Endothelial cell of umbilical vein (primary cell): ENCODE data around the gene SPG21. TPM values are rescaled to one million over a fixed set of nuclear protein-coding genes. Genes with fewer than 3 reads are reported as not detected.

Experiments used
- BruUV-seq: library from RNA; stranded (reverse); fragments of 400-500 nt; replicated peaks from 2 replicates; lab custom pipeline; 2021; lab: Mats Ljungman, UMichigan
- CTCF ChIA-PET: fragments of 300-600, 350-600 bp; sonication (Branson Sonifier 250); formaldehyde crosslinking; loops from one replicate; lab custom pipeline; 2021; ENCODE audit warnings: antibody characterized with exemption, inconsistent platforms; lab: Charles Lee
- POLR2A ChIA-PET: fragments of 300-600, 350-600 bp; sonication (Branson Sonifier 250); formaldehyde crosslinking; loops from one replicate; lab custom pipeline; 2021; ENCODE audit warnings: antibody characterized with exemption, inconsistent platforms; lab: Charles Lee
- DNase-seq: peaks from one replicate; pipeline ENCODE4 v3.0.0-alpha.2; 2011; ENCODE audit warnings: low read depth, low spot score
- FAIRE-seq: peaks from 2 replicates; lab custom pipeline; 2011; peaks lifted over from hg19 to GRCh38; lab: Jason Lieb, UNC
- H2AFZ ChIP-seq: 2 replicates; pipeline ENCODE4 v1.6.0; 2012; ENCODE audit warnings: low read depth, low read length, control low read depth, inconsistent platforms
- H3K27ac ChIP-seq: 2 replicates; pipeline ENCODE4 v1.5.1; 2011; ENCODE audit warnings: low read depth, mild to moderate bottlenecking, control low read depth, low read length, moderate library complexity; ENCODE audit not compliant: insufficient read depth
- H3K27me3 ChIP-seq, 2 experiments: 2 replicates each; pipeline versions ENCODE4 v1.6.0 to v1.6.1; 2011; ENCODE audit warnings: low read length in 2 of 2, mixed read lengths in 1 of 2; ENCODE audit not compliant: control insufficient read depth in 2 of 2, insufficient read depth in 2 of 2
- H3K36me3 ChIP-seq, 2 experiments: 2 replicates in 1 of 2; 3 replicates in 1 of 2; pipeline ENCODE4 v1.5.1; 2011; ENCODE audit warnings: low read length in 2 of 2, mild to moderate bottlenecking in 1 of 2, moderate library complexity in 1 of 2; ENCODE audit not compliant: control insufficient read depth in 2 of 2, insufficient read depth in 2 of 2; ENCODE audit errors: extremely low read depth in 1 of 2
- H3K4me1 ChIP-seq: 3 replicates; pipeline ENCODE4 v1.5.1; 2011; ENCODE audit warnings: mild to moderate bottlenecking, low read length; ENCODE audit not compliant: control insufficient read depth, insufficient read depth; ENCODE audit errors: extremely low read depth
- H3K4me2 ChIP-seq: 2 replicates; pipeline ENCODE4 v1.6.1; 2011; ENCODE audit warnings: low read length, control low read depth, mixed read lengths; ENCODE audit not compliant: insufficient read depth
- H3K4me3 ChIP-seq, 3 experiments: fragments of 200-600 bp in 1 of 3; sonication (generic), shearing (Covaris generic) in 1 of 3; replicated peaks in 1 of 3; 2 replicates each; pipeline ENCODE4 v1.5.1; 2011 to 2016; ENCODE audit warnings: control low read depth in 3 of 3, low read length in 3 of 3, mild to moderate bottlenecking in 2 of 3, inconsistent platforms in 1 of 3, low read depth in 1 of 3, moderate library complexity in 1 of 3; ENCODE audit not compliant: insufficient read depth in 1 of 3
- H3K79me2 ChIP-seq: 2 replicates; pipeline ENCODE4 v1.6.0; 2012; ENCODE audit warnings: low read length, inconsistent platforms; ENCODE audit not compliant: control insufficient read depth, insufficient read depth
- H3K9ac ChIP-seq: replicated peaks from 2 replicates; pipeline ENCODE3; 2011; ENCODE audit warnings: low read length, control low read depth; ENCODE audit not compliant: insufficient read depth; ENCODE audit errors: extremely low read depth
- H3K9me1 ChIP-seq: replicated peaks from 3 replicates; pipeline ENCODE4 v1.6.0; 2011; ENCODE audit warnings: mild to moderate bottlenecking, low read length; ENCODE audit not compliant: control insufficient read depth, insufficient read depth; ENCODE audit errors: extremely low read depth
- H3K9me3 ChIP-seq: replicated peaks from 2 replicates; pipeline ENCODE4 v1.5.1; 2012; ENCODE audit warnings: low read length, inconsistent platforms; ENCODE audit not compliant: control insufficient read depth, insufficient read depth
- H4K20me1 ChIP-seq: replicated peaks from 2 replicates; pipeline ENCODE3; 2011; ENCODE audit warnings: mild to moderate bottlenecking, low read length; ENCODE audit not compliant: control insufficient read depth, insufficient read depth; ENCODE audit errors: extremely low read depth
- CTCF ChIP-seq, 2 donors: IDR thresholded peaks; 1 replicate in 1 of 2; 2 replicates in 1 of 2; pipeline ENCODE4 v1.5.1; 2011; ENCODE audit warnings: low read length in 2 of 2, mild to moderate bottlenecking in 2 of 2, moderate library complexity in 2 of 2, control low read depth in 1 of 2, inconsistent platforms in 1 of 2, low read depth in 1 of 2; ENCODE audit not compliant: insufficient read depth in 1 of 2; ENCODE audit errors: extremely low read depth in 1 of 2
- FOS ChIP-seq: IDR thresholded peaks from 2 replicates; pipeline ENCODE4 v1.6.1; 2011; ENCODE audit warnings: mild to moderate bottlenecking, low read length, moderate library complexity, borderline replicate concordance; ENCODE audit not compliant: insufficient read depth
- GATA2 ChIP-seq: IDR thresholded peaks from 2 replicates; pipeline ENCODE4 v1.7.0; 2011; ENCODE audit warnings: low read depth, mild to moderate bottlenecking, moderate library complexity, mixed read lengths, low read length; ENCODE audit not compliant: insufficient read length, insufficient read depth
- JUN ChIP-seq: IDR thresholded peaks from 2 replicates; pipeline ENCODE4 v1.6.1; 2011; ENCODE audit warnings: borderline replicate concordance, low read depth; ENCODE audit not compliant: insufficient read length, insufficient read depth
- MAX ChIP-seq: IDR thresholded peaks from 2 replicates; pipeline ENCODE4 v1.6.1; 2011; ENCODE audit not compliant: insufficient read depth, insufficient read length
- POLR2A ChIP-seq: IDR thresholded peaks from 2 replicates; pipeline ENCODE4 v1.6.1; 2012; ENCODE audit warnings: low read depth, mild to moderate bottlenecking, control low read depth, low read length
- POLR2AphosphoS5 ChIP-seq: IDR thresholded peaks from 2 replicates; pipeline ENCODE4 v1.6.1; 2012; ENCODE audit warnings: low read depth, mild to moderate bottlenecking, control low read depth, low read length, moderate library complexity; ENCODE audit not compliant: insufficient read depth
- dilution Hi-C: fragments of 300-500 bp; cut with MboI; formaldehyde crosslinking; loops from one replicate; pipeline ENCODE4 v1.15.0; 2019; ENCODE audit warnings: low sequenced_read_pairs; ENCODE audit not compliant: extremely low pct_ligation_motif_present
- intact Hi-C: fragments of 100-400 bp; cut with micrococcal nuclease; formaldehyde crosslinking; loops from one replicate; pipeline ENCODE4 v1.10.0; 2022
- polyA plus RNA-seq, 4 experiments: library from polyadenylated mRNA; depleted of rRNA in 3 of 4; stranded (reverse) in 3 of 4; unstranded in 1 of 4; fragments of >200 nt; gene quantifications; 2 replicates each; pipeline versions ENCODE4 v1.2.1 to v1.2.3, GENCODE V29; 2011 to 2012; ENCODE audit warnings: missing spikeins in 1 of 4
- total RNA-seq: library from RNA; stranded (reverse); gene quantifications from 2 replicates; pipeline ENCODE4 v1.2.3, GENCODE V29; 2021

The SPG21 gene
- total and polyA plus RNA-seq, 2 donors (not counting 3 experiments of a cell fraction or from before 2014, with no cell fraction given), result 70.2 to 82.5 TPM

GRCh38 chr15:64951777-64952418 is 37.8 kb downstream of the SPG21 start:
- no peak overlapping the region for H3K4me3 ChIP-seq
- H3K36me3 ChIP-seq, result peaks cover 0 to 5% of the 10 kb centered on the region in 2 experiments
- H3K4me2 ChIP-seq, result no peak overlapping the region
- H3K9me3 ChIP-seq, result no peaks in the 10 kb centered on the region
- H3K27me3 ChIP-seq, result no peaks in the 10 kb centered on the region
- no peaks in the 10 kb centered on the region for H3K79me2 ChIP-seq
- no peak overlapping the region for H3K27ac ChIP-seq
- FAIRE-seq, result no peak
- ChIA-PET CTCF (no interaction called here), POLR2A (no interaction called here)
- no peak for TF ChIP-seq CTCF (IDR thresholded peaks at IDR 0.05; ENCODE audit: extremely low read depth in 1 of 2, insufficient read depth in 1 of 2, low read depth in 1 of 2, low read length in 2 of 2)
- TF ChIP-seq MAX, result no peak
- no peak for TF ChIP-seq POLR2A
- no peak for TF ChIP-seq POLR2AphosphoS5
- TF ChIP-seq JUN, result no peak
- no peak for TF ChIP-seq GATA2
- no peak for TF ChIP-seq FOS
- BruUV-seq, result no TSS peak
- dilution Hi-C loops (no loop called here), intact Hi-C loops (no loop called here)
- H3K9ac ChIP-seq, result no peak overlapping the region
- no peak overlapping the region for H2AFZ ChIP-seq
- no peaks in the 10 kb centered on the region for H3K9me1 ChIP-seq
- no peak for DNase-seq
- H3K4me1 ChIP-seq, result no peaks in the 10 kb centered on the region
- no peaks in the 10 kb centered on the region for H4K20me1 ChIP-seq
